ENCODE results near the gene TMEM11.

Gene TMEM11

DNA sequence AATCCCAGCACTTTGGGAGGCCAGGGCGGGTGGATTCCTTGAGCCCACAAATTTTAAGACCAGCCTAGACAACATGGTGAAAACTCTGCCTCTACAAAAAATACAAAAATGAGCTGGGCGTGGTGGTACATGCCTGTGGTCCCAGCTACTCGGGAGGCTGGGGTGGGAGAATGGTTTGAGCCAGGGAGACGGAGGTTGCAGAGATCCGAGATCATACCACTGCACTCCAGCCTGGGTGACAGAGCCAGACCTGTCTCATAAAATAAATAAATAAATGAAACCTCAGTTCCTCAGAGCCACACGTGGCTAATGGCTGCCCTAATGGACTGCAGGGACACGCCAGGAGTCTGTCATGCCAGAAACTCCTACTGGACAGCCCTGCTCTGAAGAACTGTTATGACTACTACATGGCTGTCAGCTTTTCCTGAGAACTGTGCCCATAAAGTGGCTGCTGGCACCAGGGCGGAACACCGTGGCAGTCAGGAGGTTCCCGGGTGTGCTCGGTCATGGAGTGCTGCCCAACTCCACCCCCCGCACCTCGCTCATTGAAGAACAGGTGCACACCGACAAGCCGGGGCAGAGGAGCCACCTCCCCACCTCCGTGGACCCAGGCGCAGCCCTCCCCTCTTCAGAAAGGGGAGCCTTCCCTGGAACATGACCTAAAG is 4.3 kb downstream of the TMEM11 start:
- Histone ChIP-seq H3K9me2 (replicated peaks; ENCODE audit: insufficient read depth, low read length) (no peaks in the 10 kb centered on the region), H3K9me3 (replicated peaks; ENCODE audit: insufficient read depth, low read length) (no peaks in the 10 kb centered on the region), H3K4me3 (ENCODE audit: low read length) (no peak overlapping the region), H3K4me1 (ENCODE audit: low read length) (peaks cover 11% of the 10 kb centered on the region), H3K27me3 (replicated peaks; ENCODE audit: insufficient read depth, low read length) (no peaks in the 10 kb centered on the region), H2AFZ (ENCODE audit: low read length) (no peak overlapping the region), H3F3A (ENCODE audit: insufficient read depth, low read length) (peaks cover 1% of the 10 kb centered on the region; the same call in 1 of the 2 replicates), H4K20me1 (ENCODE audit: insufficient read depth, low read length) (peaks cover 55% of the 10 kb centered on the region), H3K36me3 (replicated peaks; ENCODE audit: insufficient read depth, low read length) (0 out of 2 replicates have a peak, but pooled peaks cover 3% of the 10 kb centered on the region), H3K27ac (ENCODE audit: low read length) (no peak overlapping the region), H3K9ac (ENCODE audit: low read length) (no peak overlapping the region), H3K79me2 (ENCODE audit: low read length) (peaks cover 95% of the 10 kb centered on the region), H3K4me2 (ENCODE audit: low read depth, low read length) (no peak overlapping the region)
- no peak for TF ChIP-seq EZH2phosphoT487 (IDR thresholded peaks at IDR 0.05; ENCODE audit: low read length)
- TF ChIP-seq, protein P1, sequence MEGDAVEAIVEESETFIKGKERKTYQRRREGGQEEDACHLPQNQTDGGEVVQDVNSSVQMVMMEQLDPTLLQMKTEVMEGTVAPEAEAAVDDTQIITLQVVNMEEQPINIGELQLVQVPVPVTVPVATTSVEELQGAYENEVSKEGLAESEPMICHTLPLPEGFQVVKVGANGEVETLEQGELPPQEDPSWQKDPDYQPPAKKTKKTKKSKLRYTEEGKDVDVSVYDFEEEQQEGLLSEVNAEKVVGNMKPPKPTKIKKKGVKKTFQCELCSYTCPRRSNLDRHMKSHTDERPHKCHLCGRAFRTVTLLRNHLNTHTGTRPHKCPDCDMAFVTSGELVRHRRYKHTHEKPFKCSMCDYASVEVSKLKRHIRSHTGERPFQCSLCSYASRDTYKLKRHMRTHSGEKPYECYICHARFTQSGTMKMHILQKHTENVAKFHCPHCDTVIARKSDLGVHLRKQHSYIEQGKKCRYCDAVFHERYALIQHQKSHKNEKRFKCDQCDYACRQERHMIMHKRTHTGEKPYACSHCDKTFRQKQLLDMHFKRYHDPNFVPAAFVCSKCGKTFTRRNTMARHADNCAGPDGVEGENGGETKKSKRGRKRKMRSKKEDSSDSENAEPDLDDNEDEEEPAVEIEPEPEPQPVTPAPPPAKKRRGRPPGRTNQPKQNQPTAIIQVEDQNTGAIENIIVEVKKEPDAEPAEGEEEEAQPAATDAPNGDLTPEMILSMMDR (IDR thresholded peaks at IDR 0.05; ENCODE audit: low read length) = no peak
- TF ChIP-seq EZH2 (optimal IDR thresholded peaks at IDR 0.05; ENCODE audit: low read depth, low read length) = no peak
- DNase-seq = no peak

- Histone ChIP-seq H3K9ac (ENCODE audit: low read length) (no peak overlapping the region), H2AFZ (ENCODE audit: low read length) (no peak overlapping the region), H3K4me1 (ENCODE audit: low read length) (peaks cover 11% of the 10 kb centered on the region), H3K27me3 (replicated peaks; ENCODE audit: insufficient read depth, low read length) (no peaks in the 10 kb centered on the region), H4K20me1 (ENCODE audit: insufficient read depth, low read length) (peaks cover 59% of the 10 kb centered on the region), H3K4me2 (ENCODE audit: low read depth, low read length) (no peak overlapping the region), H3K9me3 (replicated peaks; ENCODE audit: insufficient read depth, low read length) (no peaks in the 10 kb centered on the region), H3K9me2 (replicated peaks; ENCODE audit: insufficient read depth, low read length) (no peaks in the 10 kb centered on the region), H3K36me3 (replicated peaks; ENCODE audit: insufficient read depth, low read length) (0 out of 2 replicates have a peak, but pooled peaks cover 3% of the 10 kb centered on the region), H3K4me3 (ENCODE audit: low read length) (no peak overlapping the region), H3K79me2 (ENCODE audit: low read length) (peaks cover 100% of the 10 kb centered on the region), H3K27ac (ENCODE audit: low read length) (no peak overlapping the region), H3F3A (ENCODE audit: insufficient read depth, low read length) (no peaks in the 10 kb centered on the region)
- TF ChIP-seq EZH2 (optimal IDR thresholded peaks at IDR 0.05; ENCODE audit: low read depth, low read length) = no peak
- TF ChIP-seq, protein P1 (IDR thresholded peaks at IDR 0.05; ENCODE audit: low read length) = no peak
- DNase-seq = no peak
Observed at GRCh38 chr17:21208352-21208751, 5.6 kb downstream of the TMEM11 start.

DNA sequence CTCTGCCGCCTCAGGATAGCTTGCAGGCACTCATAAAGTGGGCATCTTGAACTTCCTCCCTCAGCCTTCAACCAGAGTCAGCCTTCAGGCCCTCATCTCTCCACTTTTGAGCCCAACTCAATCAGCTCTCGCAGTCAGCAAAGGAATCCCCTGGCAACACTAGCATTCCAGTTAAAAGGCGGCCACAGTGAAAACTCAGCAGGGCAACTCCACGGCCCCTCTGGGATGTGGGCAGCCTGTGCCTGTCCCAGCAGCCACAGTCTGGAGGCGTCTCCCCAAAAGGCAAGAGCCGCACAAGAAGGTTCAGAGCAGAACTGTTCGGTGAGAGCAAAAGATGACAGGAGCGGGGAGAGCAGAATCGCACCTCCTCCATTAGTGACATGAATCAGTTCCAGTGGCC is 9.0 kb downstream of the TMEM11 start:
- no peak overlapping the region for H3K27ac ChIP-seq (ENCODE audit: low read length)
- H3K79me2 ChIP-seq (ENCODE audit: low read length) = peaks cover 100% of the 10 kb centered on the region
- H3F3A ChIP-seq (ENCODE audit: insufficient read depth, low read length) = no peaks in the 10 kb centered on the region
- no peak overlapping the region for H3K4me2 ChIP-seq (ENCODE audit: low read depth, low read length)
- no peaks in the 10 kb centered on the region for H3K4me1 ChIP-seq (ENCODE audit: low read length)
- H3K9me2 ChIP-seq (replicated peaks; ENCODE audit: insufficient read depth, low read length) = no peaks in the 10 kb centered on the region
- H3K27me3 ChIP-seq (replicated peaks; ENCODE audit: insufficient read depth, low read length) = no peaks in the 10 kb centered on the region
- TF ChIP-seq, protein P1 (IDR thresholded peaks at IDR 0.05; ENCODE audit: low read length) = no peak
- H4K20me1 ChIP-seq (ENCODE audit: insufficient read depth, low read length) = peaks cover 67% of the 10 kb centered on the region
- H3K9ac ChIP-seq (ENCODE audit: low read length) = no peak overlapping the region
- peaks cover 7% of the 10 kb centered on the region; the same call in 1 of the 2 replicates for H3K36me3 ChIP-seq (replicated peaks; ENCODE audit: insufficient read depth, low read length)
- H2AFZ ChIP-seq (ENCODE audit: low read length) = no peak overlapping the region
- H3K4me3 ChIP-seq (ENCODE audit: low read length) = no peak overlapping the region
- no peak for DNase-seq
- H3K9me3 ChIP-seq (replicated peaks; ENCODE audit: insufficient read depth, low read length) = no peaks in the 10 kb centered on the region

Measured in MM.1S (cell line).